GM19397 (cell line): ENCODE measurements around the gene PLXNC1.

Source experiments
- ATAC-seq: cut with Tn5 transposase; IDR thresholded peaks from one replicate; pipeline ENCODE4 v1.9.1; 2021; ENCODE audit warnings: mild to moderate bottlenecking, moderate library complexity; ENCODE audit not compliant: unreplicated experiment

Gene PLXNC1

GRCh38 chr12:94202245-94203180 lies 54.1 kb downstream of the PLXNC1 start:
- no peak for ATAC-seq

GRCh38 chr12:94203181-94203546 lies 54.8 kb downstream of the PLXNC1 start:
- no peak for ATAC-seq

- ATAC-seq: no peak
These were observed 55.4 kb downstream of the PLXNC1 start for GRCh38 chr12:94203796-94204195.

GRCh38 chr12:94204499-94205247 lies 56.3 kb downstream of the PLXNC1 start:
- no peak for ATAC-seq

GRCh38 chr12:94205822-94206221 lies 57.4 kb downstream of the PLXNC1 start:
- no peak for ATAC-seq

GRCh38 chr12:94206886-94207285 lies 58.5 kb downstream of the PLXNC1 start:
- no peak for ATAC-seq

GRCh38 chr12:94207467-94207848 lies 59.1 kb downstream of the PLXNC1 start:
- ATAC-seq: no peak

GRCh38 chr12:94207849-94208621 lies 59.7 kb downstream of the PLXNC1 start:
- ATAC-seq: peak; percentile 76

- peak; percentile 33 for ATAC-seq
These were observed 60.2 kb downstream of the PLXNC1 start for GRCh38 chr12:94208622-94208966.

GRCh38 chr12:94209240-94209639 lies 60.9 kb downstream of the PLXNC1 start:
- no peak for ATAC-seq

- ATAC-seq: no peak
These were observed 62.6 kb downstream of the PLXNC1 start for GRCh38 chr12:94211021-94211420.

- ATAC-seq: no peak
These were observed 69.9 kb downstream of the PLXNC1 start for GRCh38 chr12:94218233-94218632.

- ATAC-seq: no peak
These were observed 71.4 kb downstream of the PLXNC1 start for GRCh38 chr12:94219622-94220302.

GRCh38 chr12:94220804-94221203 lies 72.4 kb downstream of the PLXNC1 start:
- ATAC-seq: no peak

- no peak for ATAC-seq
These were observed 74.1 kb downstream of the PLXNC1 start for GRCh38 chr12:94222351-94223084.

GRCh38 chr12:94223842-94224241 lies 75.5 kb downstream of the PLXNC1 start:
- ATAC-seq: no peak

GRCh38 chr12:94225506-94225905 lies 77.1 kb downstream of the PLXNC1 start:
- ATAC-seq: no peak

- no peak for ATAC-seq
These were observed 77.7 kb downstream of the PLXNC1 start for GRCh38 chr12:94225947-94226630.

- no peak for ATAC-seq
These were observed 78.7 kb downstream of the PLXNC1 start for GRCh38 chr12:94227066-94227465.

GRCh38 chr12:94228488-94228907 lies 80.1 kb downstream of the PLXNC1 start:
- ATAC-seq: peak; percentile 65
